Testis (tissue), 2 donors: ENCODE results near the gene FBXL15.
"Not testable (repeated sequence)": the region's sequence is repeated elsewhere in the genome, so short reads cannot be mapped to it uniquely, and the experiment has no call there.

Experiments
- POLR2A ChIP-seq: fragments of 450-650 bp; IDR thresholded peaks from one replicate; pipeline ENCODE4 v1.6.1; 2017; ENCODE audit warnings: antibody characterized with exemption, mild to moderate bottlenecking, moderate library complexity
- TF ChIP-seq, protein P1 (sequence below), 3 experiments: fragments of 450-650 bp in 2 of 3; fragments of 200-600 bp in 1 of 3; sonication (generic) in 1 of 3; IDR thresholded peaks; one replicate each; pipeline ENCODE4 v1.5.1; 2016 to 2019; ENCODE audit warnings: antibody characterized with exemption in 3 of 3, mild to moderate bottlenecking in 2 of 3, moderate library complexity in 1 of 3

DNA sequence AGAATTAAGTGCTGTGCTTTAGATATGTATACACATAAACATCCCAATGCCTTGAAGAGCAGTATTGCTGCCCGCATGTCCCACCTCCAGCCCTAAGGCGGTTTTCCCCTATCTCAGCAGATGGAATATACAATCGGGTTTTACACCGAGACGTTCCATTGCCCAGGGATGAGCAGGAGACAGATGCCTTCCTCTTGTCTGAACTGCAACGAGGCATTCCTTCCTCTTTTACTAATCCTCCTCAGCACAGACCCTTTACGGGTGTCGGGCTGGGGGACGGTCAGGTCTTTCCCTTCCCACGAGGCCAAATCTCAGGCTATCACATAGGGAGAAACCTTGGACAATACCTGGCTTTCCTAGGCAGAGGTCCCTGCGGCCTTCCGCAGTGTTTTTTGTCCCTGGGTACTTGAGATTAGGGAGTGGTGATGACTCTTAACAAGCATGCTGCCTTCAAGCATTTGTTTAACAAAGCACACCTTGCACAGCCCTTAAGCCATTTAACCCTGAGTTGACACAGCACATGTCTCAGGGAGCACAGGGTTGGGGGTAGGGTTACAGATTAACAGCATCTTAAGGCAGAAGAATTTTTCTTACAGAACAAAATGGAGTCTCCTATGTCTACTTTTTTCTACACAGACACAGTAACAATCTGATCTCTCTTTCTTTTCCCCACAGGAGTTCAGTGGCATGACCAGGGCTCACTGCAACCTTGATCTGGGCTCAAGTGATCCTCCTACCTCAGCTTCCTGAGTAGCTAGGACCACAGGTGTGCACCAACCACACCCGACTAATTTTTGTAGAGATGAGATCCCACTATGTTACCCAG lies 34.2 kb downstream of the FBXL15 start:
- TF ChIP-seq, protein P1, sequence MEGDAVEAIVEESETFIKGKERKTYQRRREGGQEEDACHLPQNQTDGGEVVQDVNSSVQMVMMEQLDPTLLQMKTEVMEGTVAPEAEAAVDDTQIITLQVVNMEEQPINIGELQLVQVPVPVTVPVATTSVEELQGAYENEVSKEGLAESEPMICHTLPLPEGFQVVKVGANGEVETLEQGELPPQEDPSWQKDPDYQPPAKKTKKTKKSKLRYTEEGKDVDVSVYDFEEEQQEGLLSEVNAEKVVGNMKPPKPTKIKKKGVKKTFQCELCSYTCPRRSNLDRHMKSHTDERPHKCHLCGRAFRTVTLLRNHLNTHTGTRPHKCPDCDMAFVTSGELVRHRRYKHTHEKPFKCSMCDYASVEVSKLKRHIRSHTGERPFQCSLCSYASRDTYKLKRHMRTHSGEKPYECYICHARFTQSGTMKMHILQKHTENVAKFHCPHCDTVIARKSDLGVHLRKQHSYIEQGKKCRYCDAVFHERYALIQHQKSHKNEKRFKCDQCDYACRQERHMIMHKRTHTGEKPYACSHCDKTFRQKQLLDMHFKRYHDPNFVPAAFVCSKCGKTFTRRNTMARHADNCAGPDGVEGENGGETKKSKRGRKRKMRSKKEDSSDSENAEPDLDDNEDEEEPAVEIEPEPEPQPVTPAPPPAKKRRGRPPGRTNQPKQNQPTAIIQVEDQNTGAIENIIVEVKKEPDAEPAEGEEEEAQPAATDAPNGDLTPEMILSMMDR (IDR thresholded peaks at IDR 0.05) = not testable (repeated sequence)
- not testable (repeated sequence) for TF ChIP-seq POLR2A
